Gastrocnemius medialis (tissue), 4 donors: ENCODE results near the gene PLB1. TPM values are rescaled to one million over a fixed set of nuclear protein-coding genes. Genes with fewer than 3 reads are reported as not detected.

ENCODE experiments used
- ATAC-seq, 2 donors: fragments of 150-250 bp; one replicate each; pipeline ENCODE4 v1.9.1; 2016
- DNase-seq, 2 donors: peaks; one replicate each; pipeline ENCODE4 v3.0.0-alpha.2; 2019
- H3K27ac ChIP-seq, 4 donors: fragments of 200-600 bp; sonication (generic); 1 replicate in 1 of 4; 2 replicates in 3 of 4; pipeline ENCODE4 v1.5.1; 2016 to 2018; ENCODE audit warnings: mild to moderate bottlenecking in 2 of 4, moderate library complexity in 1 of 4
- H3K27me3 ChIP-seq, 3 donors: fragments of 200-600 bp; sonication (generic) in 2 of 3; 1 replicate in 1 of 3; 2 replicates in 2 of 3; pipeline versions ENCODE4 v1.5.1 to v1.6.0; 2016 to 2019; ENCODE audit warnings: mild to moderate bottlenecking in 1 of 3, moderate library complexity in 1 of 3
- H3K36me3 ChIP-seq, 2 donors: fragments of 200-600 bp; sonication (generic) in 1 of 2; one replicate each; pipeline ENCODE4 v1.5.1; 2017 to 2018
- H3K4me1 ChIP-seq, 2 donors: fragments of 200-600 bp; sonication (generic) in 1 of 2; one replicate each; pipeline ENCODE4 v1.5.1; 2016 to 2017; ENCODE audit warnings: mild to moderate bottlenecking in 2 of 2
- H3K4me3 ChIP-seq, 4 donors: fragments of 200-600 bp; sonication (generic) in 3 of 4; 1 replicate in 1 of 4; 2 replicates in 3 of 4; pipeline ENCODE4 v1.5.1; 2016 to 2019; ENCODE audit warnings: mild to moderate bottlenecking in 2 of 4
- H3K9me3 ChIP-seq, 3 donors: fragments of 200-600 bp; sonication (generic) in 2 of 3; 1 replicate in 1 of 3; 2 replicates in 2 of 3; pipeline ENCODE4 v1.5.1; 2016 to 2019
- POLR2A ChIP-seq, 2 donors: fragments of 450-650 bp; IDR thresholded peaks; one replicate each; pipeline ENCODE4 v1.6.1; 2017; ENCODE audit warnings: antibody characterized with exemption in 2 of 2, mild to moderate bottlenecking in 2 of 2, moderate library complexity in 2 of 2
- in situ Hi-C, 4 donors: fragments of 200-750 bp; cut with MboI; loops; one replicate each; pipeline versions ENCODE4 v1.15.0 to v1.8.0; 2017; ENCODE audit warnings: low sequenced_read_pairs in 4 of 4
- intact Hi-C: fragments of 100-400 bp; cut with DNase I; formaldehyde crosslinking; loops from one replicate; pipeline ENCODE4 v1.15.1; 2023; ENCODE audit warnings: low total_unique reads
- total RNA-seq, 4 donors: library from RNA; depleted of rRNA; stranded (reverse); fragments of >200 nt; gene quantifications; one replicate each; pipeline versions ENCODE4 v1.1.0 to v1.2.3, GENCODE V29; 2016
- TF ChIP-seq, protein P1 (sequence below), 5 experiments: fragments of 450-650 bp in 3 of 5; fragments of 200-600 bp in 2 of 5; sonication (generic) in 2 of 5; IDR thresholded peaks in 4 of 5; conservative IDR thresholded peaks in 1 of 5; 1 replicate in 4 of 5; 2 replicates in 1 of 5; pipeline ENCODE4 v1.5.1; 2016 to 2019; ENCODE audit warnings: antibody characterized with exemption in 5 of 5, mild to moderate bottlenecking in 3 of 5, moderate library complexity in 3 of 5

The PLB1 gene
- total RNA-seq, 4 donors from 2014 or later: 1.2 to 4.3 (median 2.8) TPM

DNA sequence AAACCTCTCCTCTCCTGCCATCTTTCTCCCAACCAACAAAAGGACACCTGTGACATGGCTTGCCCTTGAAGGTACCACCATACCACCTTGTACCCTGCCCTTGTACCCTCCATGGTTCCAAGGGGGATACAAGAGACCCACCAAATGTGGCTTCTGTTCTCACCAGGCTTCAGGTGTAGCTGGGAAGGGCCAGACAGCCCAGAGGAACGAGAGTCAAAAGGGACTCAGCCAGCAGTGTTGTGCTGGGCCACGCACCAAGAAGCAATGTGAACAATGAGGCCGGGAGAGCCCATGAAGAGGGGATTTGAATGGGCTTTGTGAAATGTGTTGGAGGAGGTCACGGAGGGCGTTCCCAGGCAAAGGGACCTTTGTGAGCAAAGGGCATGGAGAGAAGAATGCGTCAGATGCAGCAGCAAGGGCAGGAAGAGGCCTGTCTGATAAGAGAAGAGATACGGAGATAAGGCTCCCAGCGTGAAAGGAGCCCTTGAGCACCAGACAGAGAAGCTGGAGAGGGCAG lies 48.6 kb downstream of the PLB1 start:
- H3K27me3 ChIP-seq: no peaks in the 10 kb centered on the region
- H3K4me3 ChIP-seq: no peak overlapping the region
- DNase-seq: no peak
- in situ Hi-C loops (no loop called here), intact Hi-C loops (no loop called here)
- TF ChIP-seq, protein P1, sequence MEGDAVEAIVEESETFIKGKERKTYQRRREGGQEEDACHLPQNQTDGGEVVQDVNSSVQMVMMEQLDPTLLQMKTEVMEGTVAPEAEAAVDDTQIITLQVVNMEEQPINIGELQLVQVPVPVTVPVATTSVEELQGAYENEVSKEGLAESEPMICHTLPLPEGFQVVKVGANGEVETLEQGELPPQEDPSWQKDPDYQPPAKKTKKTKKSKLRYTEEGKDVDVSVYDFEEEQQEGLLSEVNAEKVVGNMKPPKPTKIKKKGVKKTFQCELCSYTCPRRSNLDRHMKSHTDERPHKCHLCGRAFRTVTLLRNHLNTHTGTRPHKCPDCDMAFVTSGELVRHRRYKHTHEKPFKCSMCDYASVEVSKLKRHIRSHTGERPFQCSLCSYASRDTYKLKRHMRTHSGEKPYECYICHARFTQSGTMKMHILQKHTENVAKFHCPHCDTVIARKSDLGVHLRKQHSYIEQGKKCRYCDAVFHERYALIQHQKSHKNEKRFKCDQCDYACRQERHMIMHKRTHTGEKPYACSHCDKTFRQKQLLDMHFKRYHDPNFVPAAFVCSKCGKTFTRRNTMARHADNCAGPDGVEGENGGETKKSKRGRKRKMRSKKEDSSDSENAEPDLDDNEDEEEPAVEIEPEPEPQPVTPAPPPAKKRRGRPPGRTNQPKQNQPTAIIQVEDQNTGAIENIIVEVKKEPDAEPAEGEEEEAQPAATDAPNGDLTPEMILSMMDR (IDR thresholded peaks at IDR 0.05 in 4 of 5, conservative IDR thresholded peaks at IDR 0.05 in 1 of 5): no peak
- TF ChIP-seq POLR2A (IDR thresholded peaks at IDR 0.05): no peak
- H3K4me1 ChIP-seq: peaks cover 3 to 8% of the 10 kb centered on the region in 2 donors
- no peak for ATAC-seq
- H3K9me3 ChIP-seq: no peaks in the 10 kb centered on the region
- no peaks in the 10 kb centered on the region for H3K36me3 ChIP-seq
- H3K27ac ChIP-seq: no peak overlapping the region

DNA sequence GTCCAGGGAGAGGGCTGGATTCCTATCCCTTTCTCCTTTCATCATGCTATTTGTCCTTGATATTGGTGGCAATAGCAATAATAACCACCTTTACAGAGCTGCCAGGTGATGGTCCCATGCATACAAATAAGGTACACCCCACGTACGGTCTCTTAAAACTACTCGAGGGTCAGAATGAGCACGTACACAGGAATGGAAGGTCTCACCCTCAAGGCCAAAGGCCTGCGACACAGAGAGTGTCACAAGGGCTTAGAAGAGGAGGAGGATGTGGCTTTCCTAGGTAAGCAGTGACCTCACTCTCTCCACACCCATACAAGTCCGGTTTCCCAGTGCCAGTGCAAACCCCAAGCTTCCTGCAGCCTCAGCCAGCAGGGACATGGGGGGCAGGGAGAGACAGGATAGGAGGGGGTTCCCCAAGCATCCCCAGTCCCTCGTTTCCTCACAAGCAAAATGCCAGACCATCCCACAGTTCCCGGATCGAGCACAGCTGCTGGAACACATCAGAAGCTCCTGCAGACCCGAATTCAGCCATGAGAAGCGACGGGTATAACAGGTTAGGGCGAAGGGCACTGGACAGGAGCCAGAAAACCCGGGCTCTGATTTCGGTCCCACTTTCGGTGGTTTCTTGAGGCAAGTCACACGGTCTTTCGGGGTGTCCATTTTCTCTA lies 49.2 kb downstream of the PLB1 start:
- in situ Hi-C loops (no loop called here), intact Hi-C loops (no loop called here)
- Histone ChIP-seq H3K4me1 (peaks cover 3 to 8% of the 10 kb centered on the region in 2 donors), H3K9me3 (no peaks in the 10 kb centered on the region), H3K36me3 (no peaks in the 10 kb centered on the region), H3K4me3 (no peak overlapping the region), H3K27ac (no peak overlapping the region), H3K27me3 (no peaks in the 10 kb centered on the region)
- TF ChIP-seq, protein P1 (IDR thresholded peaks at IDR 0.05 in 4 of 5, conservative IDR thresholded peaks at IDR 0.05 in 1 of 5): no peak
- TF ChIP-seq POLR2A (IDR thresholded peaks at IDR 0.05): no peak
- no peak for DNase-seq
- no peak for ATAC-seq

DNA sequence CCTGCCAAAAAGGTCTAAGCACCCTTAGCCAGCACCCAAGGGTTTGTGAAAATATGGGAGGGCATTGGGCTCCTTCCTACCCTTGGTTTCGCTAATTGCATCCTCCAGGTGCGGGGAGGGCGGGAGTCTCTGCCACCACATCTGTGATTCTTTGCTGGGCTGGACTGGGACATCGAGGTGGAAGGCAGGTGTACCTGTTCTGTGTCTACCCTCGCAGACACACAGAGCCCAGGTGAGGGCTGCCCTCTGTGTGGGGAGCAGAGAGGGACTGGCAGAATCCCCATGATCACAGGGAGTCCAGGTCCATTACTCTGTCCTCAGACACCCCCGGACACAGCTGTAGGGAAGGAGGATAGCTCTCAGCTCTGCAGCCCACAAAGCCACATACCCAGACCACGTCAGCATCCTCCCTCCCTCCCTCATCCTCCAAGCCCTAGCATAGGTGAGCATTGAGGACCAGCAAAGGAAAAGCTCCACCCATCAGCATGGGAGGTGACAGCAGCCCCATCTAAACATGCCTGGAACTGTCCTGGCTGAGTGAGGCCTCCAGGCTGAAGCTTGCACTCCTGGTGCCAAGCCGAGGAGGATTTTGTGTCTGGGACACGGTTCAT lies 49.8 kb downstream of the PLB1 start:
- no peaks in the 10 kb centered on the region for H3K36me3 ChIP-seq
- DNase-seq: no peak

DNA sequence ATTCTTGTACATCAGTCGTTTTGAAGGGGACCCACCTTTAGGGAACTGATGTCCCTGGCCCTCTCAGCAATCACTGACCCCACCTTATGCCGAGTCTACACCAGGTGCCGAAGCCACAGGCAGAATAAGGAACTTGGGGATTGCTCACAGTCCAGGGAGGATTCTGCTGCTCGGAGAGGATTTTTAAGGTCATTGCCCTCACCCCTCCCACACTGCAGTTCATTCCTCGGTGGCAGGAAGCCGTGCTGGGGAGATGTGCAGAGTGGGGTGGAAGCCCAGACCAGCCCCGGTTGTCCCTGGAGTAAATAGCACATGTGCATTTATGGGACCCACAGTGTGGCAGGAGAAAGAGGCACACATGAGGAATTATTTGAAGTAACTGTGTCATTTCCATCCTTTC lies 50.4 kb downstream of the PLB1 start:
- ATAC-seq (no peak), DNase-seq (no peak)
- Histone ChIP-seq H3K4me3 (no peak overlapping the region), H3K27me3 (no peaks in the 10 kb centered on the region), H3K36me3 (no peaks in the 10 kb centered on the region), H3K4me1 (peaks cover 3 to 8% of the 10 kb centered on the region in 2 donors), H3K27ac (no peak overlapping the region), H3K9me3 (no peaks in the 10 kb centered on the region)
- no peak for TF ChIP-seq POLR2A (IDR thresholded peaks at IDR 0.05)
- TF ChIP-seq, protein P1 (IDR thresholded peaks at IDR 0.05 in 4 of 5, conservative IDR thresholded peaks at IDR 0.05 in 1 of 5): no peak
- in situ Hi-C loops: no loop called here
- intact Hi-C loops: no loop called here

More for the DNA sequence above, 49.8 kb downstream of the PLB1 start:
- H3K9me3 ChIP-seq: no peaks in the 10 kb centered on the region
- intact Hi-C loops (no loop called here), in situ Hi-C loops (no loop called here)
- H3K4me1 ChIP-seq: peaks cover 3 to 8% of the 10 kb centered on the region in 2 donors
- no peak overlapping the region for H3K27ac ChIP-seq
- no peak for ATAC-seq
- TF ChIP-seq, protein P1 (IDR thresholded peaks at IDR 0.05 in 4 of 5, conservative IDR thresholded peaks at IDR 0.05 in 1 of 5): no peak
- TF ChIP-seq POLR2A (IDR thresholded peaks at IDR 0.05): no peak
- no peaks in the 10 kb centered on the region for H3K27me3 ChIP-seq
- no peak overlapping the region for H3K4me3 ChIP-seq
